Measurements from ENCODE around the gene SRI. TPM values are rescaled to one million over a fixed set of nuclear protein-coding genes. Genes with fewer than 3 reads are reported as not detected.

The SRI gene
- total RNA-seq, 1 experiment from 2014 or later = 136 TPM

DNA sequence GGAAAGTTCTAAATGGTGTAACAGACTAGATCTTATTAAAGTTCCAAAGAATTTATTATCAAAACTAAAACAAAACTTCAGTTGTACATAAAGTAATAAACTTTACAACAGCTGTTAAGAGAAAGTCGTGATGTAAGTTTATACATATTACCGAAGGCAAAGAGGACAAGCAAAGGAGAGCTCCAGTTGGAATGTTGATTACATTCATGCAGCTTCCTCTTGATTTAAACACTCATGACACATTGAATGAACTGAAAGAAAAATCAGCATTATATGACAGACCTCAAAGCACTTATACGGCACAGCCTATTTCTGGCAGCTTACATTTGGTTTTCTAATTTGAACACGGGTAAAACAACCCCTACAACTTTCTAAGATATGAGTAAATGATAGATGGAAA, 13.6 kb downstream of the SRI start:
- Histone ChIP-seq H2BK5ac (ENCODE audit: insufficient read length, low read length) (no peak overlapping the region), H3K23ac (ENCODE audit: insufficient read length, low read depth, low read length) (no peak overlapping the region), H3K4me1 (ENCODE audit: insufficient read depth, low read length) (peaks cover 3% of the 10 kb centered on the region; the same call in 1 of the 2 replicates), H3K79me1 (ENCODE audit: insufficient read depth, low read depth, low read length, poor library complexity, severe bottlenecking) (no peaks in the 10 kb centered on the region), H2BK12ac (ENCODE audit: insufficient read length, low read depth, low read length) (no peak overlapping the region), H2BK120ac (ENCODE audit: low read depth, low read length, poor library complexity, severe bottlenecking) (no peak overlapping the region), H3T11ph (ENCODE audit: low read length) (no peak overlapping the region), H3K14ac (ENCODE audit: insufficient read depth, low read length) (no peak overlapping the region), H4K5ac (ENCODE audit: insufficient read length, low read depth, low read length) (no peak overlapping the region), H3K56ac (ENCODE audit: insufficient read length, low read depth, low read length) (no peak overlapping the region), H4K20me1 (ENCODE audit: control insufficient read depth, insufficient read depth, insufficient read length) (no peaks in the 10 kb centered on the region), H2BK20ac (ENCODE audit: low read depth, low read length, poor library complexity, severe bottlenecking) (no peak overlapping the region), H4K8ac (replicated peaks; ENCODE audit: insufficient read length, low read depth, low read length) (no peak overlapping the region), H3K4me2 (ENCODE audit: insufficient read depth, insufficient read length, low read length) (no peak overlapping the region), H3K9ac (ENCODE audit: extremely low read depth, insufficient read length, low read length) (no peak overlapping the region), H3K27ac (ENCODE audit: insufficient read length, low read depth, low read length) (no peak overlapping the region), H4K91ac (ENCODE audit: insufficient read length, low read depth, low read length) (no peak overlapping the region), H3K79me2 (ENCODE audit: insufficient read depth, low read length) (no peaks in the 10 kb centered on the region), H3K4ac (ENCODE audit: low read depth, low read length) (no peak overlapping the region), H2AFZ (ENCODE audit: low read length) (no peak overlapping the region), H3K18ac (ENCODE audit: insufficient read length, low read depth, low read length) (no peak overlapping the region), H2BK15ac (ENCODE audit: low read depth, low read length) (no peak overlapping the region), H3K9me3 (ENCODE audit: control insufficient read depth, low read depth, low read length) (no peaks in the 10 kb centered on the region), H3K27me3 (ENCODE audit: insufficient read depth, low read length) (no peaks in the 10 kb centered on the region), H3K23me2 (ENCODE audit: insufficient read length, low read depth, low read length, poor library complexity, severe bottlenecking) (no peaks in the 10 kb centered on the region), H2AK5ac (ENCODE audit: insufficient read length, low read length) (no peak overlapping the region)
- TF ChIP-seq, protein P1, sequence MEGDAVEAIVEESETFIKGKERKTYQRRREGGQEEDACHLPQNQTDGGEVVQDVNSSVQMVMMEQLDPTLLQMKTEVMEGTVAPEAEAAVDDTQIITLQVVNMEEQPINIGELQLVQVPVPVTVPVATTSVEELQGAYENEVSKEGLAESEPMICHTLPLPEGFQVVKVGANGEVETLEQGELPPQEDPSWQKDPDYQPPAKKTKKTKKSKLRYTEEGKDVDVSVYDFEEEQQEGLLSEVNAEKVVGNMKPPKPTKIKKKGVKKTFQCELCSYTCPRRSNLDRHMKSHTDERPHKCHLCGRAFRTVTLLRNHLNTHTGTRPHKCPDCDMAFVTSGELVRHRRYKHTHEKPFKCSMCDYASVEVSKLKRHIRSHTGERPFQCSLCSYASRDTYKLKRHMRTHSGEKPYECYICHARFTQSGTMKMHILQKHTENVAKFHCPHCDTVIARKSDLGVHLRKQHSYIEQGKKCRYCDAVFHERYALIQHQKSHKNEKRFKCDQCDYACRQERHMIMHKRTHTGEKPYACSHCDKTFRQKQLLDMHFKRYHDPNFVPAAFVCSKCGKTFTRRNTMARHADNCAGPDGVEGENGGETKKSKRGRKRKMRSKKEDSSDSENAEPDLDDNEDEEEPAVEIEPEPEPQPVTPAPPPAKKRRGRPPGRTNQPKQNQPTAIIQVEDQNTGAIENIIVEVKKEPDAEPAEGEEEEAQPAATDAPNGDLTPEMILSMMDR (conservative IDR thresholded peaks at IDR 0.05) = no peak
- Mint-ChIP-seq H3K27me3 (ENCODE audit: low read depth) (no peaks in the 10 kb centered on the region), H3K4me3 (no peak overlapping the region), H3K36me3 (ENCODE audit: insufficient read depth in 1 of 3, low read depth in 3 of 3) (peaks cover 39 to 62% (median 57%) of the 10 kb centered on the region in 3 experiments; a peak in 6 of 7 replicates), H3K9me3 (no peaks in the 10 kb centered on the region), H3K27ac (no peak overlapping the region), H3K4me1 (peaks cover 14 to 25% of the 10 kb centered on the region in 2 experiments)
- DNase-seq = no peak
- WGBS (ENCODE audit: extremely low coverage, insufficient read length, low lambda C conversion rate) = no CpG with 5 or more reads among the region's 4 CpGs
